NT2/D1 (cell line): Measurements from ENCODE around the gene ODAPH.

Experiments
- DNase-seq: peaks from one replicate; pipeline ENCODE4 v3.0.0-alpha.2; 2011; ENCODE audit warnings: low read depth, low spot score
- H3K27me3 ChIP-seq: 2 replicates; pipeline ENCODE4 v1.6.0; 2011; ENCODE audit warnings: mild to moderate bottlenecking; ENCODE audit not compliant: insufficient read length, insufficient read depth
- H3K36me3 ChIP-seq: 2 replicates; pipeline ENCODE4 v1.6.1; 2011; ENCODE audit warnings: mild to moderate bottlenecking, low read length, mixed read lengths; ENCODE audit not compliant: insufficient read depth, insufficient read length
- H3K4me1 ChIP-seq: 2 replicates; pipeline ENCODE4 v1.5.1; 2011; ENCODE audit not compliant: insufficient read depth, insufficient read length
- H3K4me3 ChIP-seq: 2 replicates; pipeline ENCODE4 v1.5.1; 2011; ENCODE audit warnings: low read depth; ENCODE audit not compliant: insufficient read length
- H3K9ac ChIP-seq: 2 replicates; pipeline ENCODE4 v1.6.0; 2011; ENCODE audit warnings: low read depth; ENCODE audit not compliant: insufficient read length
- H3K9me3 ChIP-seq: 2 replicates; pipeline ENCODE4 v1.5.1; 2011; ENCODE audit warnings: mild to moderate bottlenecking, low read length; ENCODE audit not compliant: insufficient read depth
- SUZ12 ChIP-seq: IDR thresholded peaks from 2 replicates; pipeline ENCODE4 v1.6.1; 2011; ENCODE audit not compliant: insufficient read length, insufficient read depth; ENCODE audit errors: extremely low read depth
- YY1 ChIP-seq: IDR thresholded peaks from 2 replicates; pipeline ENCODE4 v1.6.1; 2011; ENCODE audit not compliant: insufficient read length, insufficient read depth
- ZNF274 ChIP-seq: IDR thresholded peaks from 2 replicates; pipeline ENCODE4 v1.6.1; 2011; ENCODE audit warnings: mild to moderate bottlenecking, low read depth, low read length

The ODAPH gene

GRCh38 chr4:75557696-75558095 is 1.8 kb downstream of the ODAPH start:
- no peak overlapping the region for H3K4me3 ChIP-seq
- H3K9ac ChIP-seq, result no peak overlapping the region
- DNase-seq, result no peak
- H3K36me3 ChIP-seq, result no peaks in the 10 kb centered on the region
- no peaks in the 10 kb centered on the region for H3K27me3 ChIP-seq
- H3K4me1 ChIP-seq, result no peaks in the 10 kb centered on the region
- TF ChIP-seq ZNF274 (no peak), YY1 (no peak), SUZ12 (no peak)
- no peaks in the 10 kb centered on the region for H3K9me3 ChIP-seq

GRCh38 chr4:75561789-75562188 is 5.9 kb downstream of the ODAPH start:
- Histone ChIP-seq H3K4me1 (no peaks in the 10 kb centered on the region), H3K9me3 (no peaks in the 10 kb centered on the region)
- TF ChIP-seq YY1 (no peak), SUZ12 (no peak), ZNF274 (no peak)

GRCh38 chr4:75564023-75564422 is 8.2 kb downstream of the ODAPH start:
- H3K27me3 ChIP-seq, result no peaks in the 10 kb centered on the region
- TF ChIP-seq SUZ12 (no peak), YY1 (no peak), ZNF274 (no peak)
- DNase-seq, result no peak

More at GRCh38 chr4:75561789-75562188, 5.9 kb downstream of the ODAPH start:
- H3K4me3 ChIP-seq, result no peak overlapping the region
- peaks cover 2% of the 10 kb centered on the region for H3K36me3 ChIP-seq
- H3K27me3 ChIP-seq, result no peaks in the 10 kb centered on the region
- H3K9ac ChIP-seq, result no peak overlapping the region
- peak; percentile 27 for DNase-seq

GRCh38 chr4:75565481-75565880 is 9.6 kb downstream of the ODAPH start:
- peaks cover 2% of the 10 kb centered on the region for H3K36me3 ChIP-seq
- no peak overlapping the region for H3K4me3 ChIP-seq
- H3K4me1 ChIP-seq, result no peaks in the 10 kb centered on the region
- no peaks in the 10 kb centered on the region for H3K27me3 ChIP-seq
- H3K9me3 ChIP-seq, result peaks cover 11% of the 10 kb centered on the region; the same call in 1 of the 2 replicates
- no peak for TF ChIP-seq YY1
- no peak for TF ChIP-seq ZNF274
- no peak for TF ChIP-seq SUZ12
- H3K9ac ChIP-seq, result no peak overlapping the region
- DNase-seq, result no peak

More at GRCh38 chr4:75564023-75564422, 8.2 kb downstream of the ODAPH start:
- no peaks in the 10 kb centered on the region for H3K4me1 ChIP-seq
- peaks cover 2% of the 10 kb centered on the region for H3K36me3 ChIP-seq
- peaks cover 11% of the 10 kb centered on the region; the same call in 1 of the 2 replicates for H3K9me3 ChIP-seq
- H3K9ac ChIP-seq, result no peak overlapping the region
- H3K4me3 ChIP-seq, result no peak overlapping the region

- TF ChIP-seq SUZ12 (no peak), ZNF274 (no peak), YY1 (no peak)
- Histone ChIP-seq H3K9ac (no peak overlapping the region), H3K4me3 (no peak overlapping the region), H3K36me3 (peaks cover 2% of the 10 kb centered on the region), H3K27me3 (no peaks in the 10 kb centered on the region), H3K4me1 (no peaks in the 10 kb centered on the region), H3K9me3 (peaks cover 11% of the 10 kb centered on the region; the same call in 1 of the 2 replicates)
- DNase-seq, result no peak
Observed at GRCh38 chr4:75566911-75567310, 11.0 kb downstream of the ODAPH start.

GRCh38 chr4:75567725-75568124 is 11.9 kb downstream of the ODAPH start:
- peaks cover 2% of the 10 kb centered on the region for H3K36me3 ChIP-seq
- no peak for DNase-seq
- H3K27me3 ChIP-seq, result no peaks in the 10 kb centered on the region
- H3K4me3 ChIP-seq, result no peak overlapping the region
- H3K9me3 ChIP-seq, result peaks cover 11% of the 10 kb centered on the region; the same call in 1 of the 2 replicates
- TF ChIP-seq YY1 (no peak), ZNF274 (no peak), SUZ12 (no peak)
- H3K4me1 ChIP-seq, result no peaks in the 10 kb centered on the region
- no peak overlapping the region for H3K9ac ChIP-seq

GRCh38 chr4:75584067-75584466 is 28.2 kb downstream of the ODAPH start:
- H3K27me3 ChIP-seq, result no peaks in the 10 kb centered on the region
- no peaks in the 10 kb centered on the region for H3K4me1 ChIP-seq
- no peaks in the 10 kb centered on the region for H3K36me3 ChIP-seq
- no peak overlapping the region for H3K9ac ChIP-seq
- H3K9me3 ChIP-seq, result no peaks in the 10 kb centered on the region; the same call in 1 of the 2 replicates
- no peak overlapping the region for H3K4me3 ChIP-seq
- TF ChIP-seq SUZ12 (no peak), YY1 (no peak), ZNF274 (no peak)
- no peak for DNase-seq
